Measurements from ENCODE around the gene ALKBH2. TPM values are rescaled to one million over a fixed set of nuclear protein-coding genes. Genes with fewer than 3 reads are reported as not detected.

The ALKBH2 gene
- 7.2 TPM for total RNA-seq
- long read RNA-seq, transcript ALKBH2-202 (4 exons, 1,159 nt) = major isoform, 5 of 13 reads
- long read RNA-seq, partial matches to known transcripts = 2 of 13 reads
- long read RNA-seq, other reads (novel, unspliced or antisense) = 1 of 13 reads

- DNase-seq = peak; percentile 97
- intact Hi-C loops (cut with DNase I) = loop anchor here (5.0 to 10.0 kb wide), 2 partner anchors 208 to 531 kb away; partner anchors contain the start of genes DAO, ISCU and SART3
Observed at GRCh38 chr12:109093022-109093918, at the start of gene ALKBH2. ALKBH2 (minus strand) TSS chr12:109093472; CDS start chr12:109092786, 686 bp downstream.

GRCh38 chr12:109140560-109140959 is 47.3 kb upstream of the ALKBH2 start:
- ATAC-seq (ENCODE audit: poor library complexity) = peak; percentile 36
- intact Hi-C loops (cut with DNase I) = no loop called here
- no peak for DNase-seq

More at GRCh38 chr12:109093022-109093918, at the start of gene ALKBH2:
- peak; percentile 84 for ATAC-seq (ENCODE audit: poor library complexity)

GRCh38 chr12:109139791-109140190 is 46.5 kb upstream of the ALKBH2 start:
- DNase-seq = no peak
- intact Hi-C loops (cut with DNase I) = no loop called here
- no peak for ATAC-seq (ENCODE audit: poor library complexity)

GRCh38 chr12:109139360-109139759 is 46.1 kb upstream of the ALKBH2 start:
- intact Hi-C loops (cut with DNase I) = no loop called here
- no peak for ATAC-seq (ENCODE audit: poor library complexity)
- no peak for DNase-seq

GRCh38 chr12:109137055-109137454 is 43.8 kb upstream of the ALKBH2 start:
- ATAC-seq (ENCODE audit: poor library complexity) (no peak), DNase-seq (no peak)
- intact Hi-C loops (cut with DNase I) = no loop called here

GRCh38 chr12:109134186-109134917 is 41.1 kb upstream of the ALKBH2 start:
- ATAC-seq (ENCODE audit: poor library complexity) = peak; percentile 27
- intact Hi-C loops (cut with DNase I) = no loop called here
- DNase-seq = peak; percentile 71

- peak; percentile 84 for DNase-seq
- intact Hi-C loops (cut with DNase I) = no loop called here
- peak; percentile 87 for ATAC-seq (ENCODE audit: poor library complexity)
Observed at GRCh38 chr12:109131154-109132050, 38.1 kb upstream of the ALKBH2 start.

- DNase-seq (peak; percentile 46), ATAC-seq (ENCODE audit: poor library complexity) (peak; percentile 33)
Observed at GRCh38 chr12:109130297-109131153, 37.3 kb upstream of the ALKBH2 start.

GRCh38 chr12:109127533-109128242 is 34.4 kb upstream of the ALKBH2 start:
- intact Hi-C loops (cut with DNase I) = no loop called here

More at GRCh38 chr12:109130297-109131153, 37.3 kb upstream of the ALKBH2 start:
- intact Hi-C loops (cut with DNase I) = no loop called here

GRCh38 chr12:109126784-109127183 is 33.5 kb upstream of the ALKBH2 start:
- DNase-seq (no peak), ATAC-seq (ENCODE audit: poor library complexity) (peak; percentile 16)
- intact Hi-C loops (cut with DNase I) = no loop called here

More at GRCh38 chr12:109127533-109128242, 34.4 kb upstream of the ALKBH2 start:
- DNase-seq (no peak), ATAC-seq (ENCODE audit: poor library complexity) (no peak)

GRCh38 chr12:109125791-109126190 is 32.5 kb upstream of the ALKBH2 start:
- no peak for DNase-seq
- no peak for ATAC-seq (ENCODE audit: poor library complexity)
- intact Hi-C loops (cut with DNase I) = no loop called here

GRCh38 chr12:109124878-109125648 is 31.8 kb upstream of the ALKBH2 start:
- peak; percentile 13 for ATAC-seq (ENCODE audit: poor library complexity)

GRCh38 chr12:109121346-109121880 is 28.1 kb upstream of the ALKBH2 start:
- DNase-seq (no peak), ATAC-seq (ENCODE audit: poor library complexity) (no peak)
- intact Hi-C loops (cut with DNase I) = loop anchor here (5.0 kb wide), 1 partner anchor 36 kb away; no protein-coding TSS in a partner anchor

More at GRCh38 chr12:109124878-109125648, 31.8 kb upstream of the ALKBH2 start:
- intact Hi-C loops (cut with DNase I) = loop anchor here (5.0 kb wide), 1 partner anchor 32 kb away; no protein-coding TSS in a partner anchor
- DNase-seq = no peak

- DNase-seq (no peak), ATAC-seq (ENCODE audit: poor library complexity) (no peak)
- intact Hi-C loops (cut with DNase I) = loop anchor here (5.0 kb wide), 1 partner anchor 37 kb away; no protein-coding TSS in a partner anchor
Observed at GRCh38 chr12:109120557-109120956, 27.3 kb upstream of the ALKBH2 start.

GRCh38 chr12:109120095-109120494 is 26.8 kb upstream of the ALKBH2 start:
- intact Hi-C loops (cut with DNase I) = loop anchor here (5.0 kb wide), 1 partner anchor 37 kb away; no protein-coding TSS in a partner anchor
- no peak for ATAC-seq (ENCODE audit: poor library complexity)
- no peak for DNase-seq

- intact Hi-C loops (cut with DNase I) = no loop called here
- no peak for ATAC-seq (ENCODE audit: poor library complexity)
- no peak for DNase-seq
Observed at GRCh38 chr12:109116611-109116949, 23.3 kb upstream of the ALKBH2 start.

Data from Right ventricle myocardium superior (tissue), 1 donor.